B cell (primary cell): ENCODE results near the gene ADI1. TPM values are rescaled to one million over a fixed set of nuclear protein-coding genes. Genes with fewer than 3 reads are reported as not detected.

ENCODE experiments used
- ATAC-seq: fragments of 200-7000 bp; cut with Tn5 transposase; one replicate; pipeline ENCODE4 v1.10.0; 2021; ENCODE audit warnings: low read depth, mild to moderate bottlenecking, moderate number of reproducible peaks, moderate library complexity
- CTCF ChIA-PET: fragments of 350-600 bp; sonication (Branson Sonifier 250); formaldehyde crosslinking; loops from one replicate; lab custom pipeline; 2021; ENCODE audit warnings: antibody characterized with exemption, inconsistent platforms; lab: Charles Lee
- POLR2A ChIA-PET: fragments of 350-600 bp; sonication (Branson Sonifier 250); formaldehyde crosslinking; loops from one replicate; lab custom pipeline; 2021; ENCODE audit warnings: antibody characterized with exemption; lab: Charles Lee
- DNase-seq: peaks from one replicate; pipeline ENCODE4 v3.0.0; 2013
- H2AFZ ChIP-seq: 2 replicates; pipeline ENCODE4 v1.6.1; 2012; ENCODE audit warnings: mild to moderate bottlenecking, low read depth, low read length; ENCODE audit not compliant: insufficient read depth, poor library complexity, severe bottlenecking
- H3K27ac ChIP-seq, 2 donors: 1 replicate in 1 of 2; 2 replicates in 1 of 2; pipeline ENCODE4 v1.5.1; 2012 to 2013; ENCODE audit warnings: low read length in 2 of 2, mild to moderate bottlenecking in 2 of 2, moderate library complexity in 1 of 2
- H3K27me3 ChIP-seq, 4 experiments: fragments of 200-600 bp in 1 of 4; sonication (generic) in 1 of 4; replicated peaks in 1 of 4; 1 replicate in 2 of 4; 2 replicates in 2 of 4; pipeline versions ENCODE4 v1.6.1 to v1.7.0; 2013 to 2016; ENCODE audit warnings: low read length in 3 of 4, mild to moderate bottlenecking in 2 of 4, mixed read lengths in 1 of 4, moderate library complexity in 1 of 4; ENCODE audit not compliant: insufficient read depth in 4 of 4, control insufficient read depth in 3 of 4; ENCODE audit errors: control extremely low read depth in 1 of 4
- H3K36me3 ChIP-seq, 2 experiments: replicated peaks in 1 of 2; 1 replicate in 1 of 2; 2 replicates in 1 of 2; pipeline versions ENCODE4 v1.6.1 to v1.7.1; 2013; ENCODE audit warnings: low read length in 1 of 2; ENCODE audit not compliant: insufficient read depth in 2 of 2, control insufficient read depth in 1 of 2; ENCODE audit errors: control extremely low read depth in 1 of 2, extremely low read depth in 1 of 2
- H3K4me1 ChIP-seq, 2 donors: fragments of 200-600 bp in 1 of 2; sonication (generic) in 1 of 2; 1 replicate in 1 of 2; 2 replicates in 1 of 2; pipeline versions ENCODE4 v1.5.1 to v1.6.1; 2013 to 2017; ENCODE audit warnings: low read length in 2 of 2; ENCODE audit not compliant: control insufficient read depth in 2 of 2, insufficient read depth in 2 of 2
- H3K4me2 ChIP-seq: replicated peaks from 2 replicates; pipeline ENCODE3; 2012; ENCODE audit warnings: mild to moderate bottlenecking, low read depth, low read length; ENCODE audit not compliant: poor library complexity, severe bottlenecking
- H3K4me3 ChIP-seq, 5 experiments: fragments of 200-600 bp in 1 of 5; sonication (generic) in 1 of 5; 1 replicate in 3 of 5; 2 replicates in 2 of 5; pipeline versions ENCODE4 v1.5.1 to v1.7.0; 2011 to 2016; ENCODE audit warnings: low read length in 4 of 5, mild to moderate bottlenecking in 4 of 5, low read depth in 2 of 5, control low read depth in 1 of 5, moderate library complexity in 1 of 5; ENCODE audit not compliant: insufficient read depth in 1 of 5; ENCODE audit errors: control extremely low read depth in 1 of 5, extremely low read depth in 1 of 5
- H3K79me2 ChIP-seq: fragments of 200-600 bp; sonication (generic); one replicate; pipeline ENCODE4 v1.6.0; 2016; ENCODE audit warnings: low read length; ENCODE audit not compliant: control insufficient read depth, insufficient read depth
- H3K9ac ChIP-seq: fragments of 200-600 bp; sonication (generic); 2 replicates; pipeline ENCODE4 v1.6.1; 2017; ENCODE audit warnings: mild to moderate bottlenecking, low read length, moderate library complexity
- H3K9me3 ChIP-seq, 3 donors: one replicate each; pipeline versions ENCODE4 v1.6.1 to v1.7.1; 2013; ENCODE audit warnings: low read length in 2 of 3; ENCODE audit not compliant: control insufficient read depth in 2 of 3, insufficient read depth in 1 of 3; ENCODE audit errors: control extremely low read depth in 1 of 3
- H4K20me1 ChIP-seq: 2 replicates; pipeline ENCODE4 v1.6.0; 2012; ENCODE audit warnings: mild to moderate bottlenecking, low read length; ENCODE audit not compliant: insufficient read depth, control insufficient read depth, poor library complexity, severe bottlenecking
- H3K27ac Mint-ChIP-seq: one replicate; pipeline ENCODE4 v1.8.0; 2021; ENCODE audit warnings: mixed read lengths
- H3K27me3 Mint-ChIP-seq: one replicate; pipeline ENCODE4 v1.8.0; 2021; ENCODE audit warnings: mixed read lengths
- H3K4me1 Mint-ChIP-seq: one replicate; pipeline ENCODE4 v1.8.0; 2021; ENCODE audit warnings: mixed read lengths
- H3K4me3 Mint-ChIP-seq: one replicate; pipeline ENCODE4 v1.8.0; 2021; ENCODE audit warnings: mixed read lengths
- H3K9me3 Mint-ChIP-seq: one replicate; pipeline ENCODE4 v1.8.0; 2022; ENCODE audit warnings: mixed read lengths; ENCODE audit not compliant: insufficient read depth
- CTCF ChIP-seq: fragments of 200-600 bp; IDR thresholded peaks from one replicate; pipeline ENCODE4 v1.8.0; 2022; ENCODE audit warnings: antibody characterized with exemption, mild to moderate bottlenecking
- EZH2 ChIP-seq: IDR thresholded peaks from 2 replicates; pipeline ENCODE4 v1.6.1; 2012; ENCODE audit warnings: borderline replicate concordance, low read depth, mild to moderate bottlenecking, moderate library complexity, low read length; ENCODE audit not compliant: insufficient read depth, poor library complexity, severe bottlenecking
- WGBS: methylation state at CpG from one replicate; pipeline ENCODE4 v1.1.5; 2013; ENCODE audit warnings: missing lambda C conversion rate; ENCODE audit not compliant: insufficient coverage; 5-methylcytosine and 5-hydroxymethylcytosine counted together
- intact Hi-C: fragments of 100-400 bp; cut with micrococcal nuclease; formaldehyde crosslinking; loops from one replicate; pipeline ENCODE4 v1.10.0; 2022
- polyA plus RNA-seq: library from polyadenylated mRNA; depleted of rRNA; stranded (reverse); fragments of >200 nt; gene quantifications from 2 replicates; pipeline ENCODE4 v1.2.3, GENCODE V29; 2012
- total RNA-seq, 2 donors: library from RNA; stranded (reverse); fragments of 120-200 nt in 1 of 2; gene quantifications; 1 replicate in 1 of 2; 2 replicates in 1 of 2; pipeline versions ENCODE4 v1.2.3 to v1.2.4, GENCODE V29; 2013 to 2022

ADI1 gene
- total and polyA plus RNA-seq, 2 donors (not counting 1 experiment from before 2014, with no cell fraction given) = 15.2 to 23.1 TPM

DNA sequence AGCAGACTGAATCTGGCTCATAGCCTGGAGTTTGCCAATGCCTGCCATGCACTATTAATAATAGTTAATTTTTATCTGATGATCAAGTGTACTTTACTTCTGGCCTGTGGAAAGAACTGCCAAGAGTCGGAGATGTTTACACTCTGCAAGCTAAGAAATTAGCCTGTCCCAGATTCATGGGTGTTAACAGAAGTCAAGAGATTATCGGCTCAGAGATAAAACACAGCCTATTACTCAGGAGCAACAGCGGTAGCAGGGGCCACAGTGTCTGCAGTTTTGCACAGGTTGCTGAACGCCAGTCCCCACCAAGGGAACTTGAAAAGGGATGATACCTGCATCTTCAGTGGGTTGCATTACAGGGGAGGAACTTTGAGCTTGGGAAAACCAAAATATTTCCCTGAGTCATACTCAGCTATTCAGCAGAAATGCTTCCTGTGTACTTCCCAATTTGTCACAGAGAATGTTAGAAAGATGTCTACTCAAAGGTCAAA, 4.3 kb upstream of the ADI1 start:
- POLR2A ChIA-PET = no interaction called here
- peaks cover 25% of the 10 kb centered on the region for H3K79me2 ChIP-seq
- H3K9me3 Mint-ChIP-seq = no peaks in the 10 kb centered on the region
- no peak for ATAC-seq
- CTCF ChIA-PET = interaction anchor here (1.0 kb wide), 1 partner anchor 20 kb away, joined by 4 read pairs; no protein-coding TSS in a partner anchor
- no peaks in the 10 kb centered on the region for H3K9me3 ChIP-seq
- 86% methylated on average over 3 of the region's 4 CpGs for WGBS
- H3K4me3 Mint-ChIP-seq = no peak overlapping the region
- H3K4me1 Mint-ChIP-seq = peaks cover 25% of the 10 kb centered on the region
- H3K4me2 ChIP-seq = no peak overlapping the region
- DNase-seq = no peak
- H3K27me3 ChIP-seq = no peaks in the 10 kb centered on the region
- peaks cover 9% of the 10 kb centered on the region for H4K20me1 ChIP-seq
- H3K27ac Mint-ChIP-seq = no peak overlapping the region
- H3K4me1 ChIP-seq = peaks cover 13 to 21% of the 10 kb centered on the region in 2 donors
- H3K36me3 ChIP-seq = no peaks in the 10 kb centered on the region
- intact Hi-C loops = no loop called here
- H3K4me3 ChIP-seq = no peak overlapping the region
- H3K9ac ChIP-seq = no peak overlapping the region
- no peak overlapping the region for H2AFZ ChIP-seq
- no peak overlapping the region for H3K27ac ChIP-seq
- TF ChIP-seq CTCF (no peak), EZH2 (no peak)
- H3K27me3 Mint-ChIP-seq = no peaks in the 10 kb centered on the region

DNA sequence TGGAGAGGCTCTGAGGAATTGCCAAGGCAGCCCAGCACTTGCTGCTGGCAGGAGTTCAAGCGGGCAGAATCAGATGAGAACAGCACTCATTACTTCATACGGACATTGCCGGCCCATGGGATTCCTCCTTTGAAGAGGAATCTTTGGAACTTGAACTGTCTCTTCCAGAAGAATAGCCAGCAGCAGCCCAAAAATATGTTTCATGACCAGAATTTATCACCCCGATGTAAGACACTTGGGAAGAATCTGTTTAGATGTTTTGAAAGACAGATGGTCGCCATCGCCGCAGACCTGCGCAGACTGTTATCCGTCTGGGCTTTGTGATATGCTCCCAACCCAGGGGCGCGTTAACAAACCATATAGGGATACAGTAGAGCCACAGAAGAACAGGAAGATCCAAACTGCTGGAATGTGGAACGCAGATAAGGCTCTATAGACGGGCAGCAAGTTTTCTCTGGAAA, 3.7 kb upstream of the ADI1 start:
- Mint-ChIP-seq H3K4me1 (peaks cover 28% of the 10 kb centered on the region), H3K9me3 (no peaks in the 10 kb centered on the region), H3K4me3 (no peak overlapping the region), H3K27ac (no peak overlapping the region), H3K27me3 (no peaks in the 10 kb centered on the region)
- Histone ChIP-seq H3K4me3 (no peak overlapping the region), H3K4me1 (peaks cover 16 to 24% of the 10 kb centered on the region in 2 donors), H3K9ac (no peak overlapping the region), H3K27ac (no peak overlapping the region), H3K27me3 (no peaks in the 10 kb centered on the region), H3K36me3 (no peaks in the 10 kb centered on the region), H2AFZ (no peak overlapping the region), H4K20me1 (peaks cover 9% of the 10 kb centered on the region), H3K9me3 (no peaks in the 10 kb centered on the region), H3K79me2 (peaks cover 28% of the 10 kb centered on the region), H3K4me2 (no peak overlapping the region)
- WGBS = 88% methylated on average over 7 of the region's 13 CpGs
- no peak for DNase-seq
- TF ChIP-seq EZH2 = no peak
- no peak for TF ChIP-seq CTCF
- ChIA-PET CTCF (no interaction called here), POLR2A (no interaction called here)
- intact Hi-C loops = no loop called here
- ATAC-seq = no peak
